HepG2 (cell line): ENCODE results near the gene ZCCHC17. TPM values are rescaled to one million over a fixed set of nuclear protein-coding genes. Genes with fewer than 3 reads are reported as not detected.

ENCODE experiments used
- ARID4A ChIP-seq: sonication (generic); formaldehyde crosslinking; IDR thresholded peaks from 2 replicates; pipeline ENCODE4 v1.5.0; 2020; ENCODE audit warnings: mild to moderate bottlenecking, missing genetic modification reagents, borderline replicate concordance
- ARNT2 ChIP-seq: sonication (generic); formaldehyde crosslinking; IDR thresholded peaks from 2 replicates; pipeline ENCODE4 v1.8.0; 2022; ENCODE audit warnings: mild to moderate bottlenecking, low read depth, missing genetic modification reagents, moderate library complexity
- MED8 ChIP-seq: sonication (generic); formaldehyde crosslinking; IDR thresholded peaks from 2 replicates; pipeline ENCODE4 v1.8.1; 2023; ENCODE audit warnings: mild to moderate bottlenecking, missing genetic modification reagents; ENCODE audit not compliant: insufficient replicate concordance
- MEIS2 ChIP-seq: sonication (generic); formaldehyde crosslinking; IDR thresholded peaks from 2 replicates; pipeline ENCODE4 v1.9.0; 2021; ENCODE audit warnings: mild to moderate bottlenecking, missing genetic modification reagents
- NPAS2 ChIP-seq: sonication (generic); formaldehyde crosslinking; IDR thresholded peaks from 2 replicates; pipeline ENCODE4 v1.8.0; 2022; ENCODE audit warnings: mild to moderate bottlenecking, missing genetic modification reagents, borderline replicate concordance
- PBX2 ChIP-seq: IDR thresholded peaks from 2 replicates; pipeline ENCODE4 v1.6.1; 2016; ENCODE audit warnings: control low read depth
- POGK ChIP-seq: sonication (generic); formaldehyde crosslinking; conservative IDR thresholded peaks from 2 replicates; pipeline ENCODE4 v1.8.0; 2022; ENCODE audit warnings: mild to moderate bottlenecking, moderate library complexity, missing genetic modification reagents
- SRF ChIP-seq: IDR thresholded peaks from 2 replicates; pipeline ENCODE4 v1.6.1; 2011; ENCODE audit warnings: mild to moderate bottlenecking, low read depth, low read length, moderate library complexity
- ZNF343 ChIP-seq: sonication (generic); formaldehyde crosslinking; IDR thresholded peaks from 2 replicates; pipeline ENCODE4 v1.4.0; 2020; ENCODE audit warnings: mild to moderate bottlenecking, missing genetic modification reagents
- polyA plus RNA-seq, 8 experiments: library from polyadenylated mRNA; depleted of rRNA in 3 of 8; stranded (reverse) in 7 of 8; unstranded in 1 of 8; fragments of >200 nt; fragmentation: Illumina TruSeq in 4 of 8; extraction: Trizol in 4 of 8; gene quantifications; 2 replicates each; pipeline versions ENCODE4 v1.2.1 to v1.2.3, GENCODE V29; 2011 to 2016; ENCODE audit warnings: low read depth in 4 of 8, missing spikeins in 1 of 8, mixed read lengths in 1 of 8; ENCODE audit not compliant: insufficient read depth in 1 of 8
- total RNA-seq, 5 experiments: library from RNA; depleted of rRNA; stranded (reverse); fragments of >200 nt; fragmentation: Illumina TruSeq; extraction: Trizol; gene quantifications; 2 replicates each; pipeline ENCODE4 v1.2.3, GENCODE V29; 2016; ENCODE audit warnings: low read depth in 1 of 5

The ZCCHC17 gene
- total and polyA plus RNA-seq, 2 of the 13 experiments (the other 11 are each of a cell fraction or from before 2014, with no cell fraction given), result 20.5 to 53.0 TPM

GRCh38 chr1:31394584-31395193 lies 97.9 kb downstream of the ZCCHC17 start (continued):
- TF ChIP-seq POGK (CRISPR knock-in tag) (no peak), MED8 (CRISPR knock-in tag) (no peak), ARID4A (CRISPR knock-in tag) (no peak; the same call in 1 of the 2 replicates), ZNF343 (CRISPR knock-in tag) (no peak), PBX2 (CRISPR knock-in tag) (no peak), NPAS2 (CRISPR knock-in tag) (no peak), SRF (no peak), MEIS2 (CRISPR knock-in tag) (peak; percentile 57; the same call in 1 of the 2 replicates), ARNT2 (CRISPR knock-in tag) (no peak)
